CD4-positive, alpha-beta T cell treated with Interleukin-1 beta for 1 hour (primary cell): ENCODE results near the gene SAMD4A.

Source experiments
- DNase-seq, 2 donors: peaks; one replicate each; pipeline ENCODE4 v3.0.0-alpha.2; 2020 to 2022

Gene SAMD4A

GRCh38 chr14:54566410-54567223 lies at the start of gene SAMD4A:
Gene SAMD4A, plus strand, starts transcription at chr14:54567128. Its CDS starts 789 bp downstream, at chr14:54567917.
- peak; percentile 57 to 67 for DNase-seq

GRCh38 chr14:54524410-54524809 lies 42.5 kb upstream of the SAMD4A start:
- no peak for DNase-seq

GRCh38 chr14:54528973-54529372 lies 38.0 kb upstream of the SAMD4A start:
- DNase-seq = no peak

GRCh38 chr14:54529811-54530210 lies 37.1 kb upstream of the SAMD4A start:
- DNase-seq = no peak

GRCh38 chr14:54532111-54533012 lies 34.6 kb upstream of the SAMD4A start:
- DNase-seq = no peak

GRCh38 chr14:54533100-54533499 lies 33.8 kb upstream of the SAMD4A start:
- DNase-seq = no peak

- DNase-seq = no peak
Measured at GRCh38 chr14:54535126-54535525, 31.8 kb upstream of the SAMD4A start.

GRCh38 chr14:54535646-54536045 lies 31.3 kb upstream of the SAMD4A start:
- DNase-seq = no peak

- DNase-seq = no peak
Measured at GRCh38 chr14:54537651-54538050, 29.3 kb upstream of the SAMD4A start.

- no peak for DNase-seq
Measured at GRCh38 chr14:54538055-54538454, 28.9 kb upstream of the SAMD4A start.

GRCh38 chr14:54547583-54547982 lies 19.3 kb upstream of the SAMD4A start:
- no peak for DNase-seq

- DNase-seq = no peak
Measured at GRCh38 chr14:54548491-54548890, 18.4 kb upstream of the SAMD4A start.

- no peak for DNase-seq
Measured at GRCh38 chr14:54549862-54550261, 17.1 kb upstream of the SAMD4A start.

GRCh38 chr14:54550514-54550913 lies 16.4 kb upstream of the SAMD4A start:
- DNase-seq = no peak

- no peak for DNase-seq
Measured at GRCh38 chr14:54554401-54554800, 12.5 kb upstream of the SAMD4A start.

- no peak for DNase-seq
Measured at GRCh38 chr14:54555651-54556050, 11.3 kb upstream of the SAMD4A start.

- no peak for DNase-seq
Measured at GRCh38 chr14:54556535-54556934, 10.4 kb upstream of the SAMD4A start.

- DNase-seq = no peak
Measured at GRCh38 chr14:54562334-54562733, 4.6 kb upstream of the SAMD4A start.

GRCh38 chr14:54564071-54564867 lies 2.7 kb upstream of the SAMD4A start:
- DNase-seq = peak in 1 of 2 donors; percentile 57

- peak; percentile 58 to 65 for DNase-seq
Measured at GRCh38 chr14:54564868-54565784, 1.8 kb upstream of the SAMD4A start.

- peak; percentile 86 for DNase-seq
Measured at GRCh38 chr14:54565785-54566409, 1.0 kb upstream of the SAMD4A start.
